ENCODE data around the gene BABAM2. TPM values are rescaled to one million over a fixed set of nuclear protein-coding genes. Genes with fewer than 3 reads are reported as not detected.
"Not testable (repeated sequence)": the region's sequence is repeated elsewhere in the genome, so short reads cannot be mapped to it uniquely, and the experiment has no call there.

BABAM2 gene
- total RNA-seq, 1 experiment from 2014 or later = 27.1 TPM

- no peak overlapping the region for H3K4me2 ChIP-seq (ENCODE audit: insufficient read depth, insufficient read length, low read length)
- no CpG with 5 or more reads among the region's 5 CpGs for WGBS (ENCODE audit: extremely low coverage, insufficient read length, low lambda C conversion rate)
- no peaks in the 10 kb centered on the region for H3K27me3 Mint-ChIP-seq (ENCODE audit: low read depth)
- H3K79me2 ChIP-seq (ENCODE audit: insufficient read depth, low read length) = no peaks in the 10 kb centered on the region
- H3K9me3 ChIP-seq (ENCODE audit: control insufficient read depth, low read depth, low read length) = no peaks in the 10 kb centered on the region
- no peak for TF ChIP-seq CTCF (conservative IDR thresholded peaks at IDR 0.05)
- no peak overlapping the region for H3K4ac ChIP-seq (ENCODE audit: low read depth, low read length)
- no peak overlapping the region for H3K23ac ChIP-seq (ENCODE audit: insufficient read length, low read depth, low read length)
- H3T11ph ChIP-seq (ENCODE audit: low read length) = no peak overlapping the region
- H2BK15ac ChIP-seq (ENCODE audit: low read depth, low read length) = no peak overlapping the region
- no peak overlapping the region for H3K18ac ChIP-seq (ENCODE audit: insufficient read length, low read depth, low read length)
- no peaks in the 10 kb centered on the region for H3K79me1 ChIP-seq (ENCODE audit: insufficient read depth, low read depth, low read length, poor library complexity, severe bottlenecking)
- H3K56ac ChIP-seq (ENCODE audit: insufficient read length, low read depth, low read length) = no peak overlapping the region
- H4K20me1 ChIP-seq (ENCODE audit: control insufficient read depth, insufficient read depth, insufficient read length) = no peaks in the 10 kb centered on the region
- no peak overlapping the region for H2BK20ac ChIP-seq (ENCODE audit: low read depth, low read length, poor library complexity, severe bottlenecking)
- H3K36me3 Mint-ChIP-seq (ENCODE audit: insufficient read depth in 1 of 3, low read depth in 3 of 3) = no peaks in the 10 kb centered on the region
- H3K4me3 Mint-ChIP-seq = no peak overlapping the region
- no peak overlapping the region for H4K5ac ChIP-seq (ENCODE audit: insufficient read length, low read depth, low read length)
- no peak overlapping the region for H2BK5ac ChIP-seq (ENCODE audit: insufficient read length, low read length)
- no peak overlapping the region for H3K27ac Mint-ChIP-seq
- no peaks in the 10 kb centered on the region; the same call in 1 of the 2 replicates for H3K4me1 ChIP-seq (ENCODE audit: insufficient read depth, low read length)
- H3K27me3 ChIP-seq (ENCODE audit: insufficient read depth, low read length) = no peaks in the 10 kb centered on the region
- no peak overlapping the region for H2BK12ac ChIP-seq (ENCODE audit: insufficient read length, low read depth, low read length)
- H2BK120ac ChIP-seq (ENCODE audit: low read depth, low read length, poor library complexity, severe bottlenecking) = no peak overlapping the region
- no peak overlapping the region for H2AFZ ChIP-seq (ENCODE audit: low read length)
- peaks cover 19 to 25% of the 10 kb centered on the region in 2 experiments for H3K4me1 Mint-ChIP-seq
- H3K23me2 ChIP-seq (ENCODE audit: insufficient read length, low read depth, low read length, poor library complexity, severe bottlenecking) = no peaks in the 10 kb centered on the region
- no peak overlapping the region for H3K9ac ChIP-seq (ENCODE audit: extremely low read depth, insufficient read length, low read length)
- H3K9me3 Mint-ChIP-seq = no peaks in the 10 kb centered on the region; a peak in 1 of 5 replicates
- DNase-seq = no peak
- no peak overlapping the region for H3K27ac ChIP-seq (ENCODE audit: insufficient read length, low read depth, low read length)
- H2AK5ac ChIP-seq (ENCODE audit: insufficient read length, low read length) = no peak overlapping the region
- no peak overlapping the region for H4K8ac ChIP-seq (replicated peaks; ENCODE audit: insufficient read length, low read depth, low read length)
- H3K14ac ChIP-seq (ENCODE audit: insufficient read depth, low read length) = no peak overlapping the region
- no peak overlapping the region for H4K91ac ChIP-seq (ENCODE audit: insufficient read length, low read depth, low read length)
Observed at GRCh38 chr2:28329184-28329583, 438.7 kb downstream of the BABAM2 start.

- H4K8ac ChIP-seq (replicated peaks; ENCODE audit: insufficient read length, low read depth, low read length); H3K9me3 ChIP-seq (ENCODE audit: control insufficient read depth, low read depth, low read length); H3K27me3 ChIP-seq (ENCODE audit: insufficient read depth, low read length); H3K36me3 Mint-ChIP-seq (ENCODE audit: insufficient read depth in 1 of 3, low read depth in 3 of 3); H3K79me1 ChIP-seq (ENCODE audit: insufficient read depth, low read depth, low read length, poor library complexity, severe bottlenecking); H3K23ac ChIP-seq (ENCODE audit: insufficient read length, low read depth, low read length); H3K4me1 ChIP-seq (ENCODE audit: insufficient read depth, low read length); H3K27me3 Mint-ChIP-seq (ENCODE audit: low read depth); H2AFZ ChIP-seq (ENCODE audit: low read length); H2BK12ac ChIP-seq (ENCODE audit: insufficient read length, low read depth, low read length); H3K4me3 Mint-ChIP-seq; H3K18ac ChIP-seq (ENCODE audit: insufficient read length, low read depth, low read length); H3K56ac ChIP-seq (ENCODE audit: insufficient read length, low read depth, low read length); H3K27ac Mint-ChIP-seq; H3K4me2 ChIP-seq (ENCODE audit: insufficient read depth, insufficient read length, low read length); H4K5ac ChIP-seq (ENCODE audit: insufficient read length, low read depth, low read length); H4K91ac ChIP-seq (ENCODE audit: insufficient read length, low read depth, low read length); H2BK120ac ChIP-seq (ENCODE audit: low read depth, low read length, poor library complexity, severe bottlenecking); H2BK15ac ChIP-seq (ENCODE audit: low read depth, low read length); H4K20me1 ChIP-seq (ENCODE audit: control insufficient read depth, insufficient read depth, insufficient read length); H3K23me2 ChIP-seq (ENCODE audit: insufficient read length, low read depth, low read length, poor library complexity, severe bottlenecking); H3K9me3 Mint-ChIP-seq; H2BK20ac ChIP-seq (ENCODE audit: low read depth, low read length, poor library complexity, severe bottlenecking); H3K9ac ChIP-seq (ENCODE audit: extremely low read depth, insufficient read length, low read length); DNase-seq; H3K4ac ChIP-seq (ENCODE audit: low read depth, low read length); H3K27ac ChIP-seq (ENCODE audit: insufficient read length, low read depth, low read length); H3K79me2 ChIP-seq (ENCODE audit: insufficient read depth, low read length); H2AK5ac ChIP-seq (ENCODE audit: insufficient read length, low read length); H3T11ph ChIP-seq (ENCODE audit: low read length); H3K14ac ChIP-seq (ENCODE audit: insufficient read depth, low read length); H2BK5ac ChIP-seq (ENCODE audit: insufficient read length, low read length): not testable (repeated sequence)
- H3K4me1 Mint-ChIP-seq = peaks cover 10 to 12% of the 10 kb centered on the region in 2 experiments
- WGBS (ENCODE audit: extremely low coverage, insufficient read length, low lambda C conversion rate) = no CpG with 5 or more reads among the region's 5 CpGs
Observed at GRCh38 chr2:28330722-28331121, 440.2 kb downstream of the BABAM2 start.

All from H9 (cell line).